Gastrocnemius medialis (tissue), 4 donors: Measurements from ENCODE around the gene ELAVL2.

Experiments used
- POLR2A ChIP-seq, 2 donors: fragments of 450-650 bp; IDR thresholded peaks; one replicate each; pipeline ENCODE4 v1.6.1; 2017; ENCODE audit warnings: antibody characterized with exemption in 2 of 2, mild to moderate bottlenecking in 2 of 2, moderate library complexity in 2 of 2
- TF ChIP-seq, protein P1 (sequence below), 5 experiments: fragments of 450-650 bp in 3 of 5; fragments of 200-600 bp in 2 of 5; sonication (generic) in 2 of 5; IDR thresholded peaks in 4 of 5; conservative IDR thresholded peaks in 1 of 5; 1 replicate in 4 of 5; 2 replicates in 1 of 5; pipeline ENCODE4 v1.5.1; 2016 to 2019; ENCODE audit warnings: antibody characterized with exemption in 5 of 5, mild to moderate bottlenecking in 3 of 5, moderate library complexity in 3 of 5

- TF ChIP-seq, protein P1, sequence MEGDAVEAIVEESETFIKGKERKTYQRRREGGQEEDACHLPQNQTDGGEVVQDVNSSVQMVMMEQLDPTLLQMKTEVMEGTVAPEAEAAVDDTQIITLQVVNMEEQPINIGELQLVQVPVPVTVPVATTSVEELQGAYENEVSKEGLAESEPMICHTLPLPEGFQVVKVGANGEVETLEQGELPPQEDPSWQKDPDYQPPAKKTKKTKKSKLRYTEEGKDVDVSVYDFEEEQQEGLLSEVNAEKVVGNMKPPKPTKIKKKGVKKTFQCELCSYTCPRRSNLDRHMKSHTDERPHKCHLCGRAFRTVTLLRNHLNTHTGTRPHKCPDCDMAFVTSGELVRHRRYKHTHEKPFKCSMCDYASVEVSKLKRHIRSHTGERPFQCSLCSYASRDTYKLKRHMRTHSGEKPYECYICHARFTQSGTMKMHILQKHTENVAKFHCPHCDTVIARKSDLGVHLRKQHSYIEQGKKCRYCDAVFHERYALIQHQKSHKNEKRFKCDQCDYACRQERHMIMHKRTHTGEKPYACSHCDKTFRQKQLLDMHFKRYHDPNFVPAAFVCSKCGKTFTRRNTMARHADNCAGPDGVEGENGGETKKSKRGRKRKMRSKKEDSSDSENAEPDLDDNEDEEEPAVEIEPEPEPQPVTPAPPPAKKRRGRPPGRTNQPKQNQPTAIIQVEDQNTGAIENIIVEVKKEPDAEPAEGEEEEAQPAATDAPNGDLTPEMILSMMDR (IDR thresholded peaks at IDR 0.05 in 4 of 5, conservative IDR thresholded peaks at IDR 0.05 in 1 of 5) = no peak
- TF ChIP-seq POLR2A (IDR thresholded peaks at IDR 0.05) = no peak
Observed at GRCh38 chr9:23821375-23822181, 4.5 kb downstream of the ELAVL2 start.
